ENCODE measurements around the gene NSD1. TPM values are rescaled to one million over a fixed set of nuclear protein-coding genes. Genes with fewer than 3 reads are reported as not detected.
"Not testable (repeated sequence)": the region's sequence is repeated elsewhere in the genome, so short reads cannot be mapped to it uniquely, and the experiment has no call there.

The NSD1 gene
- total RNA-seq, 1 donor from 2014 or later = 45.4 TPM

DNA sequence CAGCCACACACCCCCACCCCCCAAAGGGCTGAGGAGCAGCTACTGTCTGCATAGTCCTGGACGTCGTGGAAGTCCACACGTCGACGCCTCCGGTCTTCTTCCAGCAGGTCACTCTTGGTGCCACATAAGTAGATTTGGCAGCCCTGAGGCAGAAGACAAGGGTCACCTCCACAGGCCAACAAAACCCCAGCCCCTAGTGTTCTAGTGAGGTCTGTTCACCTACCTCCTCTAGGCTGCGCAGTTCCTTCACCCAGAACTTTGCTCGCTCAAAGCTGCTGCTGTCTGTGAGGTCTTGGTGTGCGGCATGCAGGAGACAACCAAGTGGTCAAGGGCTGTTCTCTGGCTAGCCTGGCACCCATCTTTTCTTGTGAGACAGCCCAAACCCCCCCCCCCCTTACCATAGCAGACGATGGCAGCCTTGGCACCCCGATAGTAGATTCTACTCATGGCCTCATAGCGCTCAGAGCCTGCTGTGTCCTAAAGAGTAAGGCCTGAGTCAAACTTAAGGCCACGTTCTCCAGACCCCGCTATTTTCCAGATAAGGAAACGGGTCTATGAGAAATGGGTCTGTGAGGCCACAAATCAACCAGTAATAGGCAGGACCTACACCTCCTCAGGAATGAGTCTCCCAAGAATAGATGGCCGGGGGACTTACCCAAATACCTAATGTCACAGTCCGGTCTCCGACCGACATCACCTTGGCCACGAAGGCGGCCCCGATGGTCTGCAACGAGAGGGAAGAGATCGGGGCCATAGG is 169.0 kb downstream of the NSD1 start:
- Histone ChIP-seq H3K4me1 (peaks cover 69% of the 10 kb centered on the region), H3K27me3 (no peaks in the 10 kb centered on the region), H3K36me3 (peaks cover 0 to 3% of the 10 kb centered on the region in 2 donors), H3K27ac (peak overlapping the region; percentile 84), H3K9me3 (no peaks in the 10 kb centered on the region), H3K4me3 (peak overlapping the region; percentile 77 to 90)
- TF ChIP-seq, protein P1, sequence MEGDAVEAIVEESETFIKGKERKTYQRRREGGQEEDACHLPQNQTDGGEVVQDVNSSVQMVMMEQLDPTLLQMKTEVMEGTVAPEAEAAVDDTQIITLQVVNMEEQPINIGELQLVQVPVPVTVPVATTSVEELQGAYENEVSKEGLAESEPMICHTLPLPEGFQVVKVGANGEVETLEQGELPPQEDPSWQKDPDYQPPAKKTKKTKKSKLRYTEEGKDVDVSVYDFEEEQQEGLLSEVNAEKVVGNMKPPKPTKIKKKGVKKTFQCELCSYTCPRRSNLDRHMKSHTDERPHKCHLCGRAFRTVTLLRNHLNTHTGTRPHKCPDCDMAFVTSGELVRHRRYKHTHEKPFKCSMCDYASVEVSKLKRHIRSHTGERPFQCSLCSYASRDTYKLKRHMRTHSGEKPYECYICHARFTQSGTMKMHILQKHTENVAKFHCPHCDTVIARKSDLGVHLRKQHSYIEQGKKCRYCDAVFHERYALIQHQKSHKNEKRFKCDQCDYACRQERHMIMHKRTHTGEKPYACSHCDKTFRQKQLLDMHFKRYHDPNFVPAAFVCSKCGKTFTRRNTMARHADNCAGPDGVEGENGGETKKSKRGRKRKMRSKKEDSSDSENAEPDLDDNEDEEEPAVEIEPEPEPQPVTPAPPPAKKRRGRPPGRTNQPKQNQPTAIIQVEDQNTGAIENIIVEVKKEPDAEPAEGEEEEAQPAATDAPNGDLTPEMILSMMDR (IDR thresholded peaks at IDR 0.05) = no peak
- TF ChIP-seq POLR2A (IDR thresholded peaks at IDR 0.05) = no peak
- TF ChIP-seq POLR2AphosphoS5 (IDR thresholded peaks at IDR 0.05; ENCODE audit: insufficient read depth in 1 of 2, low read depth in 1 of 2) = no peak
- intact Hi-C loops (cut with DNase I) = loop anchor here (10.0 kb wide), 1 partner anchor 188 kb away; no protein-coding TSS in a partner anchor
- no peak for DNase-seq (ENCODE audit: extremely low spot score in 2 of 2)

DNA sequence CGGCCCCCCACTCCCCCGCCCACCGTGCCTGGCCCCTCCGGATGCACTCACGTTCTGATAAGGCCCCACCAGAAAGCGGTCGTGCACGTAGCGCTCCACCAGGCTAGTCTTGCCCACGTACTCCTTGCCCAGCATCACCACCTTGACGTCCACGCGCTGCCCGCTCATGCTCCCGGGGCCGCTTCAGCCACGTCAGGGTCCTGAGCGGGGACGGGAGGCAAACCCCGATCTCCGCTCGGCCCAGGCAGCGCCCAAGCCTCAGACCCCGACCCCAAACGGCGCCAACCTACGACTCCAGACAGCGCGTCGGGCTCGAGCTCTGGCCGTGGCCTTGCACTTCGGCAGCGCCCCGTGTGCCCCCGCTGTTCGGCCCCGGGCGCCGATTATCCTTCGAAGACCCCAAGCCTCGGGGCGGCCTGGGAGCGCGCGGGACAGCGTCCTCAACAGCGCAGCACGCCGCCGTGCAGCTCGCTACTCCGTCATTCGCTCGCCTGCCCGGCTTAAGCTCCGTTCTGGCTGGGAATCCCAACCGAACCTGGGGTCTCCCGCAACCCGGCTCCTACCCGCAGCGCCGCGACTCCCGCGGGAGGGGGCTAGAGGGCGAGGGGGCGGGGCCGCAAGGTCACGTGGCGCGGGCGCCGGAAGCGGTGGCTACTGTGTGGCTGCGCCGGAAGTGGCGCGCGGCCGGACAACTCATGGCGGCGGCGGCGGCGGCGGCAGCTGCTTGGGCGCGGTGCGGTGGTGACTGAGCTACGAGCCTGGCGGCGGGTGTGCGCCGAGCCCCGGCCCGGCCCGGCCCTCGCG is 169.8 kb downstream of the NSD1 start, which contains the start of the genes PRELID1 and RAB24:
TSS of gene PRELID1 (plus strand) at position 679 of the 804 bp plus-strand sequence. CDS start 187 bp downstream, outside the sequence.
TSS of gene RAB24 (minus strand) at position 599 of the 804 bp plus-strand sequence. CDS start at position 168, 431 bp downstream.
- Histone ChIP-seq H3K9me3 (no peaks in the 10 kb centered on the region), H3K4me3 (peak within 1 kb of the TSS; percentile 77 to 90), H3K36me3 (peaks cover 0 to 3% of the 10 kb centered on the region in 2 donors), H3K27ac (peak within 1 kb of the TSS; percentile 84), H3K27me3 (no peaks in the 10 kb centered on the region), H3K4me1 (peaks cover 69% of the 10 kb centered on the region)
- TF ChIP-seq POLR2AphosphoS5 (IDR thresholded peaks at IDR 0.05; ENCODE audit: insufficient read depth in 1 of 2, low read depth in 1 of 2) (peak; percentile 28 to 86), POLR2A (IDR thresholded peaks at IDR 0.05) (peak in 1 of 2 donors; percentile 23)
- TF ChIP-seq, protein P1 (IDR thresholded peaks at IDR 0.05) = peak in 1 of 3 experiments; percentile 47
- DNase-seq (ENCODE audit: extremely low spot score in 2 of 2) = no peak
- intact Hi-C loops (cut with DNase I) = loop anchor here (10.0 kb wide), 1 partner anchor 189 kb away; no protein-coding TSS in a partner anchor

DNA sequence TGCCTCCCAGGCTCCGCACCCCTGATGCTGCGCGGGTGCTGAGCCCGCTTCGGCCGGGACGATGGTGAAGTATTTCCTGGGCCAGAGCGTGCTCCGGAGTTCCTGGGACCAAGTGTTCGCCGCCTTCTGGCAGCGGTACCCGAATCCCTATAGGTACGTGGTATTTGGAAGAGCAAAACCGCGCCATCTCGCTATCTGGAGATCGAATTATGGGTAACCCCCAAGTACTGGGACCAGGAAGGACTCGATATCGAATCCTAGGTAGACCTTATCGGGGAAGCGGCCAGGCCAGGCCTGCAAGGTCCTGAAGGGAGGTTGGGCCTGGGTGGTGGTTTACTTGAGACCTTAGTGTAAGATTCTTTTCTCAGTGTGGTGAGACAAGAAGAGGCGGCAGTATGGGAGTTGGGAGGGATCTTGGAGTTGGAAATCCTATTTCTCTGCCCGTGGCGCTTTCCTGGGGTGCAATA is 170.4 kb downstream of the NSD1 start:
- DNase-seq (ENCODE audit: extremely low spot score in 2 of 2) = no peak
- H3K4me3 ChIP-seq = peak overlapping the region; percentile 77 to 90
- H3K4me1 ChIP-seq = peaks cover 69% of the 10 kb centered on the region
- H3K27ac ChIP-seq = peak overlapping the region; percentile 84
- no peaks in the 10 kb centered on the region for H3K9me3 ChIP-seq
- H3K36me3 ChIP-seq = peaks cover 0 to 3% of the 10 kb centered on the region in 2 donors
- TF ChIP-seq, protein P1 (IDR thresholded peaks at IDR 0.05) = no peak
- TF ChIP-seq POLR2A (IDR thresholded peaks at IDR 0.05) (no peak), POLR2AphosphoS5 (IDR thresholded peaks at IDR 0.05; ENCODE audit: insufficient read depth in 1 of 2, low read depth in 1 of 2) (no peak)
- intact Hi-C loops (cut with DNase I) = loop anchor here (10.0 kb wide), 1 partner anchor 189 kb away; no protein-coding TSS in a partner anchor
- no peaks in the 10 kb centered on the region for H3K27me3 ChIP-seq

DNA sequence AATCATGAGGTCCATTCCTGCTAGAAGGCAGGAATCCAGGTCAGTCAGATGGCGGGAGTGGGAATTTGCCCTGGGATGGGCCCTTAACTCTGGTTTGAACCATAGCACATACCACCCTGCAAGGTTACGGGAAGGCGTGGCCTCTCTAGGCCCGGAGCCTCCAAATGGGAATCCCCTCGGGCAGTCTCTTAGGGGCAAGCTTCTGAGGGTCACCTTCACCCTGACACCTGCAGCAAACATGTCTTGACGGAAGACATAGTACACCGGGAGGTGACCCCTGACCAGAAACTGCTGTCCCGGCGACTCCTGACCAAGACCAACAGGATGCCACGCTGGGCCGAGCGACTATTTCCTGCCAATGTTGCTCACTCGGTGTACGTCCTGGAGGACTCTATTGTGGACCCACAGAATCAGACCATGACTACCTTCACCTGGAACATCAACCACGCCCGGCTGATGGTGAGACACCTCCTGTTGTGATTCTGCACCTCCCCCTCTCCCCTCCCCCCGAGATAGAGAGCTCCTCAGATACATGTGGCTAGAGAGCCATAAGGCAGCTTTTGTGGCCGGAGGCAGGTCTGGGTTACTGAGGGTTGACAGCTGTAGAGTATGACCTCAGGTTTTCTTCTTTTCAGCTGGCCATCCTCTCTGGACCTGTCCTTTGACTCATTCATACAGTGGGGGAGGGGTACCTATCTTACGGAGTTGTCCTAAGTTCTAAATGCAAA is 171.0 kb downstream of the NSD1 start:
- H3K27me3 ChIP-seq = no peaks in the 10 kb centered on the region
- no peak for DNase-seq (ENCODE audit: extremely low spot score in 2 of 2)
- intact Hi-C loops (cut with DNase I) = loop anchor here (10.0 kb wide), 1 partner anchor 190 kb away; no protein-coding TSS in a partner anchor
- TF ChIP-seq POLR2AphosphoS5 (IDR thresholded peaks at IDR 0.05; ENCODE audit: insufficient read depth in 1 of 2, low read depth in 1 of 2) = no peak
- TF ChIP-seq, protein P1 (IDR thresholded peaks at IDR 0.05) = no peak
- TF ChIP-seq POLR2A (IDR thresholded peaks at IDR 0.05) = no peak
- no peaks in the 10 kb centered on the region for H3K9me3 ChIP-seq
- peaks cover 64% of the 10 kb centered on the region for H3K4me1 ChIP-seq
- peak overlapping the region; percentile 84 for H3K27ac ChIP-seq
- peaks cover 0 to 3% of the 10 kb centered on the region in 2 donors for H3K36me3 ChIP-seq
- H3K4me3 ChIP-seq = peak overlapping the region; percentile 77 to 90

DNA sequence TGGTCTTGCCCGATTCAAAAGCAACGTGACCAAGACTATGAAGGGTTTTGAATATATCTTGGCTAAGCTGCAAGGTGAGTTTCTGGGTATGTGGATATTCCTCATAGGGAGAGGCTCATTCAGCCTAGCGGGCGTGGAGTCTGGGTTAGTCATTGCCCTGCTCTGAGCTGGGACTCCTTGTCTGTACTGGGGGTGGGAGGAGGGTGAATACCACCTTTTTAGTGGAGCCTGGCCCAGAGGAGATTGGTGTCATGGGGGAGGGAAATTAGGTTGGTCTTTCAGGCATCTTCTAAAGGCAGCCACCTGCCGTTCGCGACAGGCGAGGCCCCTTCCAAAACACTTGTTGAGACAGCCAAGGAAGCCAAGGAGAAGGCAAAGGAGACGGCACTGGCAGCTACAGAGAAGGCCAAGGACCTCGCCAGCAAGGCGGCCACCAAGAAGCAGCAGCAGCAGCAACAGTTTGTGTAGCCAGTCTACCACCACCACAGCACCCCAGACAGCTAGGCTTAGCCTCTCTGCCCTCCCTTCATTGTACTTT is 172.6 kb downstream of the NSD1 start:
- H3K27me3 ChIP-seq; H3K36me3 ChIP-seq; H3K9me3 ChIP-seq; DNase-seq (ENCODE audit: extremely low spot score in 2 of 2); H3K27ac ChIP-seq; H3K4me3 ChIP-seq: not testable (repeated sequence)
- peaks cover 58% of the 10 kb centered on the region for H3K4me1 ChIP-seq
- intact Hi-C loops (cut with DNase I) = loop anchor here (10.0 kb wide), 1 partner anchor 191 kb away; no protein-coding TSS in a partner anchor

Measured in vagina (tissue), 2 donors.